GM23338 (cell line): ENCODE measurements around the gene ASTN1. TPM values are rescaled to one million over a fixed set of nuclear protein-coding genes. Genes with fewer than 3 reads are reported as not detected.

ENCODE experiments used
- ATAC-seq: fragments of 200-7000 bp; cut with Tn5 transposase; 3 replicates; pipeline ENCODE4 v1.9.1; 2020
- DNase-seq: peaks from one replicate; pipeline ENCODE4 v3.0.0-alpha.2; 2015; ENCODE audit warnings: low spot score
- H2AFZ ChIP-seq: fragments of 200-600 bp; sonication (generic); 2 replicates; pipeline ENCODE4 v1.8.0; 2016; ENCODE audit warnings: antibody characterized with exemption, mild to moderate bottlenecking, moderate library complexity
- H3F3A ChIP-seq: fragments of 200-600 bp; sonication (generic); replicated peaks from 2 replicates; pipeline ENCODE4 v1.8.0; 2017; ENCODE audit warnings: antibody characterized with exemption, mixed run types, low read depth
- H3K27ac ChIP-seq: fragments of 200-600 bp; sonication (generic); 2 replicates; pipeline ENCODE4 v1.6.1; 2016; ENCODE audit warnings: low read depth
- H3K27me3 ChIP-seq: fragments of 200-600 bp; sonication (generic); 2 replicates; pipeline ENCODE4 v1.8.0; 2016; ENCODE audit warnings: mild to moderate bottlenecking, mixed run types, moderate library complexity; ENCODE audit not compliant: insufficient read depth
- H3K36me3 ChIP-seq: fragments of 200-600 bp; sonication (generic); 2 replicates; pipeline ENCODE4 v1.8.0; 2016; ENCODE audit warnings: mild to moderate bottlenecking; ENCODE audit not compliant: insufficient read depth
- H3K4me1 ChIP-seq: fragments of 200-600 bp; sonication (generic); 2 replicates; pipeline ENCODE4 v1.8.0; 2016; ENCODE audit warnings: mild to moderate bottlenecking, moderate library complexity; ENCODE audit not compliant: insufficient read depth
- H3K4me2 ChIP-seq: fragments of 200-600 bp; sonication (generic); 2 replicates; pipeline ENCODE4 v1.7.1; 2017; ENCODE audit warnings: mixed run types
- H3K4me3 ChIP-seq: fragments of 200-600 bp; sonication (generic); 2 replicates; pipeline ENCODE4 v1.6.1; 2016; ENCODE audit warnings: mixed run types
- H3K79me2 ChIP-seq: fragments of 200-600 bp; sonication (generic); replicated peaks from 2 replicates; pipeline ENCODE4 v1.8.0; 2017; ENCODE audit warnings: mild to moderate bottlenecking; ENCODE audit not compliant: insufficient read depth
- H3K9me2 ChIP-seq: fragments of 200-600 bp; sonication (generic); 2 replicates; pipeline ENCODE4 v1.8.0; 2017; ENCODE audit not compliant: insufficient read depth
- H4K20me1 ChIP-seq: fragments of 200-600 bp; sonication (generic); replicated peaks from 2 replicates; pipeline ENCODE4 v1.8.0; 2017; ENCODE audit warnings: mild to moderate bottlenecking; ENCODE audit not compliant: insufficient read depth
- H3K27ac Mint-ChIP-seq: 2 replicates; pipeline ENCODE4 v1.8.0; 2020; ENCODE audit warnings: inconsistent platforms, mild to moderate bottlenecking, moderate library complexity, mixed read lengths
- H3K27me3 Mint-ChIP-seq: 3 replicates; pipeline ENCODE4 v1.8.0; 2022; ENCODE audit warnings: low read depth, mild to moderate bottlenecking, moderate library complexity, mixed read lengths, inconsistent platforms; ENCODE audit not compliant: insufficient read depth, poor library complexity
- H3K36me3 Mint-ChIP-seq: 3 replicates; pipeline ENCODE4 v1.8.0; 2021; ENCODE audit warnings: low read depth, mild to moderate bottlenecking, inconsistent platforms, moderate library complexity, mixed read lengths
- H3K4me1 Mint-ChIP-seq: 3 replicates; pipeline ENCODE4 v1.8.0; 2020; ENCODE audit warnings: mild to moderate bottlenecking, inconsistent platforms, mixed read lengths
- H3K4me3 Mint-ChIP-seq: 3 replicates; pipeline ENCODE4 v1.8.0; 2021; ENCODE audit warnings: moderate library complexity, mild to moderate bottlenecking, inconsistent platforms, mixed read lengths
- H3K9me3 Mint-ChIP-seq: 3 replicates; pipeline ENCODE4 v1.8.0; 2020; ENCODE audit warnings: moderate library complexity, mild to moderate bottlenecking, inconsistent platforms, mixed read lengths
- CREB1 ChIP-seq: fragments of 250-450 bp; sonication (Bioruptor Pico); IDR thresholded peaks from 2 replicates; pipeline ENCODE4 v1.5.0; 2020; ENCODE audit warnings: low read depth, mild to moderate bottlenecking, moderate library complexity
- ETS1 ChIP-seq: IDR thresholded peaks from 2 replicates; pipeline ENCODE4 v1.6.1; 2016; ENCODE audit warnings: antibody characterized with exemption
- EZH2 ChIP-seq: fragments of 200-600 bp; sonication (generic); IDR thresholded peaks from one replicate; pipeline ENCODE4 v1.8.0; 2017; ENCODE audit warnings: antibody characterized with exemption, mild to moderate bottlenecking, low read depth; ENCODE audit not compliant: unreplicated experiment
- EZH2phosphoT487 ChIP-seq: fragments of 200-600 bp; sonication (generic); IDR thresholded peaks from one replicate; pipeline ENCODE4 v1.8.1; 2018; ENCODE audit warnings: antibody characterized with exemption; ENCODE audit not compliant: unreplicated experiment
- JUNB ChIP-seq: IDR thresholded peaks from one replicate; pipeline ENCODE4 v1.6.1; 2016; ENCODE audit warnings: antibody characterized with exemption; ENCODE audit not compliant: unreplicated experiment
- NANOG ChIP-seq: IDR thresholded peaks from 2 replicates; pipeline ENCODE4 v1.6.1; 2016; ENCODE audit warnings: antibody characterized with exemption, borderline replicate concordance
- POLR2AphosphoS5 ChIP-seq: IDR thresholded peaks from 2 replicates; pipeline ENCODE4 v1.6.1; 2016; ENCODE audit warnings: antibody characterized with exemption, low read depth
- STAT1 ChIP-seq: IDR thresholded peaks from one replicate; pipeline ENCODE4 v1.6.1; 2016; ENCODE audit warnings: antibody characterized with exemption; ENCODE audit not compliant: unreplicated experiment
- ZNF114 ChIP-seq: fragments of 250-450 bp; sonication (Bioruptor Pico); IDR thresholded peaks from 2 replicates; pipeline ENCODE4 v1.5.0; 2020; ENCODE audit warnings: mild to moderate bottlenecking, moderate library complexity
- ZNF331 ChIP-seq: fragments of 250-450 bp; sonication (Bioruptor Pico); IDR thresholded peaks from 2 replicates; pipeline ENCODE4 v1.5.0; 2020; ENCODE audit warnings: low read depth, mild to moderate bottlenecking, moderate library complexity
- ZNF462 ChIP-seq: fragments of 250-450 bp; sonication (Bioruptor Pico); IDR thresholded peaks from 2 replicates; pipeline ENCODE4 v1.5.0; 2020; ENCODE audit warnings: mild to moderate bottlenecking, moderate library complexity
- polyA plus RNA-seq: library from polyadenylated mRNA; unstranded; fragments of >200 nt; fragmentation: Nextera tagmentation; extraction: Ambion mirVana; gene quantifications from 2 replicates; pipeline ENCODE4 v1.2.1, GENCODE V29; 2016
- total RNA-seq: library from RNA; depleted of rRNA; stranded (reverse); fragments of >200 nt; shearing (Covaris generic); gene quantifications from 2 replicates; pipeline ENCODE4 v1.2.3, GENCODE V29; 2014
- TF ChIP-seq, protein P1 (sequence below), 2 experiments: fragments of 200-600 bp in 1 of 2; sonication (generic) in 1 of 2; conservative IDR thresholded peaks; 2 replicates each; pipeline versions ENCODE4 v1.5.1 to v1.6.1; 2016 to 2017; ENCODE audit warnings: antibody characterized with exemption in 2 of 2, low read depth in 2 of 2, mild to moderate bottlenecking in 2 of 2, moderate library complexity in 1 of 2
- TF ChIP-seq, protein P2 (sequence below): IDR thresholded peaks from one replicate; pipeline ENCODE4 v1.6.1; 2018; ENCODE audit warnings: antibody characterized with exemption; ENCODE audit not compliant: unreplicated experiment

The ASTN1 gene
- total and polyA plus RNA-seq, 2 experiments from 2014 or later, result 2.0 to 5.2 TPM

DNA sequence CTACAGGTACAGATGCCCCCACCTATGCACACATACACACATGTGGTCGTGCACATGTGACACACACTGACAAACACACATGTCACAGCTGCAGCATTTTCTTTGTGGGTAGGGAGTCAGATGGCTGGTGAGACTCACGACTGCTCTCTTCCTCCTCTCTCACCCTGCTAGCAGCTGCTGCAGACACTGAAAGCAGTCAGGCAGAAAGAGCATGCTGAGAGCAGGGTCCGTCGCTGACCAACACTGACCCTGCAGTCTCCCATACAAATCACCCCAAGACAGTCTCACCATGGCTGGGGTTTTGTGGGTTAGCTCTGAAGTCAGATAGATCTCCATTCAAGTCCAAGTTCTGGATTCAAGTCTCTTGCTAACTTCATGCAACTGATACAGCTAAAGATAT lies 188.3 kb downstream of the ASTN1 start:
- Mint-ChIP-seq H3K4me1 (no peaks in the 10 kb centered on the region), H3K36me3 (no peaks in the 10 kb centered on the region), H3K9me3 (no peaks in the 10 kb centered on the region), H3K4me3 (no peak overlapping the region), H3K27me3 (no peaks in the 10 kb centered on the region), H3K27ac (no peak overlapping the region)
- Histone ChIP-seq H4K20me1 (no peaks in the 10 kb centered on the region), H3K36me3 (no peaks in the 10 kb centered on the region), H3K79me2 (no peaks in the 10 kb centered on the region), H3K4me3 (no peak overlapping the region), H2AFZ (no peak overlapping the region), H3K27me3 (no peaks in the 10 kb centered on the region), H3K4me2 (no peak overlapping the region), H3F3A (no peaks in the 10 kb centered on the region), H3K27ac (no peak overlapping the region), H3K9me2 (no peaks in the 10 kb centered on the region), H3K4me1 (no peaks in the 10 kb centered on the region)
- TF ChIP-seq JUNB, result no peak
- TF ChIP-seq CREB1 (CRISPR knock-in tag), result no peak
- no peak for TF ChIP-seq STAT1
- TF ChIP-seq EZH2, result no peak
- TF ChIP-seq ZNF114 (CRISPR knock-in tag), result no peak
- no peak for TF ChIP-seq POLR2AphosphoS5
- no peak for TF ChIP-seq ZNF462
- TF ChIP-seq, protein P1, sequence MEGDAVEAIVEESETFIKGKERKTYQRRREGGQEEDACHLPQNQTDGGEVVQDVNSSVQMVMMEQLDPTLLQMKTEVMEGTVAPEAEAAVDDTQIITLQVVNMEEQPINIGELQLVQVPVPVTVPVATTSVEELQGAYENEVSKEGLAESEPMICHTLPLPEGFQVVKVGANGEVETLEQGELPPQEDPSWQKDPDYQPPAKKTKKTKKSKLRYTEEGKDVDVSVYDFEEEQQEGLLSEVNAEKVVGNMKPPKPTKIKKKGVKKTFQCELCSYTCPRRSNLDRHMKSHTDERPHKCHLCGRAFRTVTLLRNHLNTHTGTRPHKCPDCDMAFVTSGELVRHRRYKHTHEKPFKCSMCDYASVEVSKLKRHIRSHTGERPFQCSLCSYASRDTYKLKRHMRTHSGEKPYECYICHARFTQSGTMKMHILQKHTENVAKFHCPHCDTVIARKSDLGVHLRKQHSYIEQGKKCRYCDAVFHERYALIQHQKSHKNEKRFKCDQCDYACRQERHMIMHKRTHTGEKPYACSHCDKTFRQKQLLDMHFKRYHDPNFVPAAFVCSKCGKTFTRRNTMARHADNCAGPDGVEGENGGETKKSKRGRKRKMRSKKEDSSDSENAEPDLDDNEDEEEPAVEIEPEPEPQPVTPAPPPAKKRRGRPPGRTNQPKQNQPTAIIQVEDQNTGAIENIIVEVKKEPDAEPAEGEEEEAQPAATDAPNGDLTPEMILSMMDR (conservative IDR thresholded peaks at IDR 0.05; ENCODE audit: low read depth in 2 of 2), result no peak
- TF ChIP-seq ZNF331 (CRISPR knock-in tag), result no peak
- no peak for TF ChIP-seq NANOG
- no peak for TF ChIP-seq EZH2phosphoT487
- no peak for TF ChIP-seq ETS1
- TF ChIP-seq, protein P2, sequence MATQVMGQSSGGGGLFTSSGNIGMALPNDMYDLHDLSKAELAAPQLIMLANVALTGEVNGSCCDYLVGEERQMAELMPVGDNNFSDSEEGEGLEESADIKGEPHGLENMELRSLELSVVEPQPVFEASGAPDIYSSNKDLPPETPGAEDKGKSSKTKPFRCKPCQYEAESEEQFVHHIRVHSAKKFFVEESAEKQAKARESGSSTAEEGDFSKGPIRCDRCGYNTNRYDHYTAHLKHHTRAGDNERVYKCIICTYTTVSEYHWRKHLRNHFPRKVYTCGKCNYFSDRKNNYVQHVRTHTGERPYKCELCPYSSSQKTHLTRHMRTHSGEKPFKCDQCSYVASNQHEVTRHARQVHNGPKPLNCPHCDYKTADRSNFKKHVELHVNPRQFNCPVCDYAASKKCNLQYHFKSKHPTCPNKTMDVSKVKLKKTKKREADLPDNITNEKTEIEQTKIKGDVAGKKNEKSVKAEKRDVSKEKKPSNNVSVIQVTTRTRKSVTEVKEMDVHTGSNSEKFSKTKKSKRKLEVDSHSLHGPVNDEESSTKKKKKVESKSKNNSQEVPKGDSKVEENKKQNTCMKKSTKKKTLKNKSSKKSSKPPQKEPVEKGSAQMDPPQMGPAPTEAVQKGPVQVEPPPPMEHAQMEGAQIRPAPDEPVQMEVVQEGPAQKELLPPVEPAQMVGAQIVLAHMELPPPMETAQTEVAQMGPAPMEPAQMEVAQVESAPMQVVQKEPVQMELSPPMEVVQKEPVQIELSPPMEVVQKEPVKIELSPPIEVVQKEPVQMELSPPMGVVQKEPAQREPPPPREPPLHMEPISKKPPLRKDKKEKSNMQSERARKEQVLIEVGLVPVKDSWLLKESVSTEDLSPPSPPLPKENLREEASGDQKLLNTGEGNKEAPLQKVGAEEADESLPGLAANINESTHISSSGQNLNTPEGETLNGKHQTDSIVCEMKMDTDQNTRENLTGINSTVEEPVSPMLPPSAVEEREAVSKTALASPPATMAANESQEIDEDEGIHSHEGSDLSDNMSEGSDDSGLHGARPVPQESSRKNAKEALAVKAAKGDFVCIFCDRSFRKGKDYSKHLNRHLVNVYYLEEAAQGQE, result no peak
- ATAC-seq (no peak), DNase-seq (no peak)
